Kidney capillary endothelial cell (primary cell): ENCODE data around the gene KIF26B.
"Not testable (repeated sequence)": the region's sequence is repeated elsewhere in the genome, so short reads cannot be mapped to it uniquely, and the experiment has no call there.

Source experiments
- DNase-seq: peaks from one replicate; pipeline ENCODE4 v3.0.0-alpha.2; 2018; ENCODE audit warnings: low spot score

KIF26B gene

DNA sequence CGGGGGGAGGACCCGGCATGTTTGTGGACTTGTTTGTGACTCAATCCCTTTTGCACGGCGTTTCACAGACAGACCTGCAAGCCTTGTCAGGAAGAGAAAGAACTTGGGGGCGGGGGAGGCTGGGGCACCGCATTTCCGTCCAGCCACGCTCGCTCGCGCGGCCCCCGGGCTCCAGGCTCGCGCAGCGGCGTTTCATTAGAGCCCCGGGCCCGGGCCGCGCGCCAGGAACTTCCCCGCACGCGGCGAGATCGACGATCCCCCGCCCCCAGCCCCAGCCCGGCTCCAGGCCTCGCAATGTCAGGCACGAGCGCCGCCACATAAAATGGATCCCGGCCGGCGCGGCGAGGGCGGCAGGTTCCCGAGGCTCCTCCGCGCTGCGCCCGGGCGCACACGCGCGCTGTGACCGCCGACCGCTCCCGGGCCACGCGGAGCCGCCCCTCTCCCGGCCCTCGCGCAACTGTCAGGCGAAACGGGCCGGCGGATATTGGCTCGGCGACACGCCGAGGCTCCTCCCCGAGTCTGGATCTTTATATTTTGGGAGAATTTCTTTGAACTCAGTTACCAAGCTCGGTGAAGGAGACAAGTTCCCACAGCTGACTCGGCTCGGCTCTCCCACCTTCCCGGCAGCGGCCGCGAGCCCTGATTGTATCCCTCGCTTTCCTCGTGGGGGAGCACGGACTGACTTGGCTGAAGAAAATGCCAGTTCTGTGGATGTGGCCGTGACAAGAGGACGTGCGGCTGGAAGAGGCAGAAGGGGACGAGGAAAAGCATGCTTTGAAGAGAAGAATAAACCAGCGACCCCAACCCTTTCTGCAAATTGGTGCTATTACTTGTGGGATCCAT, at the start of gene KIF26B:
Gene KIF26B, plus strand, starts transcription at position 557 of the 843 bp plus-strand sequence. CDS start 440 bp downstream, outside the sequence.
- peak; percentile 44 for DNase-seq

DNA sequence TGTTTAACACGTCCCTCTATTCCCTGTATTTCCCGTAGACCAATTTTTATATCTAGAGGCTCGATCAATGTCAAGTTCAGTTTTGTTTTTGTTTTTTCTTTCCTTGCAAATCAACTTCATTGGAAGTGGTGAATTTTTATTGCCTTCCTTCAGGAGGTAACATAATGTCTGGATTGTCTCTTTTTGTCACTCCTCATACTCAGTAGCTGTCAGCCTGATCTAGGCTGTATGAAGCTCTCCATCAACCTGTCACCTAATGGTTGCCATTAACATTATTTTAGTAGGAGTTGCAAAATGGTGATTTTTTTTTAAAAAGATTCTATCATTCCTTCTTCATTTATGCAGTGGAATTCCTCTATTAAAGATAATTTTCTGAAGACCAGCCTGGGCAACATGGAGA, 49.7 kb upstream of the KIF26B start:
- DNase-seq = no peak

DNA sequence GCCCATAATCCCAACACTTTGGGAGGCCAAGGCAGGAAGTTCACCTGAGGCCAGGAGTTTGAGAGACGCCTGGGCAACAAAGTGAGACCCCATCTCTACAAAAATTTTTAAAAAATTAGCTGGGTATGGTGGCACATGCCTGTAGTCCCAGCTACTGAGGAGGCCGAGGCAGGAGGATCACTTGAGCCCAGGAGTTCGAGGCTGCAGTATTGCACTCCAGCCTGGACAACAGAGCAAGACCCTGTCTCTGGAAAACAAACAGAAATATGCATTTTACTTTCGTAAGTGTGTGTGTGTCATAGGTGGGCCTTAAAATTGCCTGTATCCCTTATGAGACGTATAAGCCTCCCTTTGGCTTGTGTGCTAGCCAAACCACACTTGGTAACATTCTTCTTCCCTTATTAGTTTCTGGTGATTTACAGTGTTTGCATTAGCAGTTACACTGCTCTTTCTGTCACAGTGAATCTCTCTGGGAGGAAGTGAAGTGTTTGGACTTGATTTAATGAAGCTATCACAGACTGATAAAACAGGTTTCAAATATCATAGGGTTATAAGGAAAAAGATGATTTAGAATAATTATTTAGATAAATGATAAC, 48.9 kb upstream of the KIF26B start:
- DNase-seq = no peak

DNA sequence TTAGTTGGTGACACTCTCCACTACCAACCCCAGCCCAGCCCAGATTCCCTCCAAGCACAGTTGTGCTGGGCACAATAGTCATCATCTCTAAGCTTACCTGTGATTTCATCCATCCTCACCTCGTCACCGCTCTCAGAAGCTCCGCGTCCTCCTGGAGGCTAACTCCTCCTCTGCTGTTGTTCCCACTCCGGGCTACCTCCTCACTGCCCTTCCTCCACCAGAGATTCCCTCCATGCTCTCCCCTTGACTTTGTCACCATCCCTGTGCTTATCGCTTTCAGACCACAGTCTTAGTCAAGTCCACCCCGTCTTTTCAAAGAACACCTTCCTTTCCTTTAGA, 47.0 kb upstream of the KIF26B start:
- DNase-seq = no peak

DNA sequence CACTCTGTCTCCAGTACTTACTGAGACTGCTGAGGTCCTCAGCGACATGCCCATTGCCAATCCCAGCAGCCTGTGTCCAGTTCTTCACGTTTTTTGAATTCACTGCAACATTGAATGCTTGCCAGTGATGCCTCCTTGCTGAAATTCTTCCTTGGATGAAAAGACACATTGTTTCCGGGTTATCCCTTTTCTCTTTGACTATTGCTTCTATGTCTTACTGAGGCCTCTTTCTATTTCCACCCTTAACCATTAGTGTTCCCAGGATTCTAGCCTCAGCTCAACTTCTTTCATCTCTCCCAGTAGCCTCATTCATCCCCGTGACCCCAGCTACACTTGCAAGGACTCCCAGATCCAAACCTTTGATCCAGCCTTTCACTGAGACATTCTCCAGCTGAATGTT, 46.5 kb upstream of the KIF26B start:
- DNase-seq = no peak

DNA sequence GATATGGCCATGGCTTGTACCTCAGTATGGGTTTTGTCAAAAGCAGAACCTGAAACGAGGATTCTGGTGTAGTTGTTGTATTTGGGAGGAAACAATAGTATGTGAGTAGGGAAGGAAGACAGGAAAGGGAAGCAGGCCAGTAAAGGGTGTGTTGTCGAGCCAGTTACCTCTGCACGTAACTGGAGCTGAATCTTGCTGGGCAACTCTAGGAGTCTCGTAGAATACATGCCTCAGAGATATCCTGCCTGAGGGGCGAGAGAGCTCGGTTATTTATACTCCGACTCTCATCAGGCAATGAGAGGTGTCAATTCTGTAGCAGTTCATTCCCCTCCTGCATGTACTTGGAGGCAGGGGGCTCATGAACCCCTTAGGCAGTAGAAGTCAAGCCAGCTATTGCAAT, 45.9 kb upstream of the KIF26B start:
- no peak for DNase-seq

DNA sequence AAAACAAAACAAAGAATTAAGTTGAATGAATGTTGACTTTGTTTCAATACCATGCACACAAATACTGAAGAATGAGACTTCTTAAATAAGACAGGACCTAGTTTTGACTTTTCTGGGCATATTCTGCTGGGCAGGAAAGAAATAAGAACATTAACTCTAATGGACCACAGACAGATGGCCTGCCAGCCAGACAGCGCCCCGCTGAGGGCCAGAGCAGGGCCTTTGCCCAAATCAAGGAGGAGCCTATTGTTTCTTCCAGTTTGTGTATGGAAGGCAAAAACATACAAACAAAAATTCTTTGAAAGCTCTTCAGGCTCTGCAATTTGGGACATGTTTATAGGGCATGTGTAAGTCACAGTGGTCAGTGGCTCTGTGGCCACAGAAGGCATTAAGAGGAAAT, 44.4 kb upstream of the KIF26B start:
- no peak for DNase-seq

DNA sequence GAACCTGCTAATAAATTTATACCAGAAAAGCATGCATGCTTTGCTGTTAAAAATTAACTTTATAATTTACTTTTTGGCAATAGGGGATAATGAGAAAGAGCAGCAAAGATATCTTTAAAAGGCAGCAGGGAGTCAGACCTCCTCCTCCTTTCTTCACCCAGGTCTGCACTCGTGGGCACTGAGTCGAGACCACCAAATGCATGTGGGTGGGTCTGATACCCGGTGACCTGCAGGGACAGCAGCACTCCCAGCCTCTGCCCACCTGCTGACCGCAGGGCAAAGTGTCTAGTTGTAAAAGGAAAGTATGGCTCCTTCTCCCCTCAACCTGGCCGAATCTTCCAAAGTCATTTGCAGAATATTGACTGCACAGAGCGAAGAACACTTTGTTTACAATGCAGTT, 43.7 kb upstream of the KIF26B start:
- no peak for DNase-seq

DNA sequence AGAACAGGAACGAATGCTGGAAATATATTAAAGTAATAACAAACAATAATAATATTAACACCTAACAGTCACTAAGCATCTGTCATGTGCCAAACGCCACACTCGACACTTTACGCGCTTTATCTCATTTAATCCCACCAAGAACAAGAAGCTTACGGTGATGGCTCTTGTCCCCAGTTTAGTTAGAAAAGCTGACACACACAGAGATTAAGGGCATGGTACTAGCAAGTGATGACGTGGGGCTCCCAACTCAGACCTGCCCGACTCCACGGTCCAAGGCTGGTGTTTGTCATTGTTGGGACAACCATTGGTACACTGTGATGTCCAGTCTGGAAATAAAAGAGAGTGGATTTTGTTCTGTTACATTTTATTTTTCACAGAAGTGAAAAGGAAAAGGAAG, 41.1 kb upstream of the KIF26B start:
- peak; percentile 15 for DNase-seq

DNA sequence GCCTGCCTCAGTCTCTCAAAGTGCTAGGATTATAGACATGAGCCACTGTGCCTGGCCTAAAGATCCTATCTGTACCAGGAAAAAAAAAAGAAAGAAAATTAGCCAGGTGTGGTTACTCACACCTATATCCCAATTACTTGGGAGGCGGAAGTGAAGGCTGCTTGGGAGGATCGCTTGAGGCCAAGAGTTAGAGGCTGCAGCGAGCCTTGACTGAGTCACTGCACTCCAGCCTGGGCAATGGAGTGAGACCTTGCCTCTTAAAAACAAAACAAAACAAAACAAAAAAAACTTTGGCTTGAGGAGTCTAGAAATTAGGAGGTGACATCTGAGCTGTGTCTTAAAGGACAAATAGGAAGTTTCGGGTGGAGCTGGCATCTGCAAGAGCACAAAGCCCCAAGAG, 38.7 kb upstream of the KIF26B start:
- DNase-seq = no peak

DNA sequence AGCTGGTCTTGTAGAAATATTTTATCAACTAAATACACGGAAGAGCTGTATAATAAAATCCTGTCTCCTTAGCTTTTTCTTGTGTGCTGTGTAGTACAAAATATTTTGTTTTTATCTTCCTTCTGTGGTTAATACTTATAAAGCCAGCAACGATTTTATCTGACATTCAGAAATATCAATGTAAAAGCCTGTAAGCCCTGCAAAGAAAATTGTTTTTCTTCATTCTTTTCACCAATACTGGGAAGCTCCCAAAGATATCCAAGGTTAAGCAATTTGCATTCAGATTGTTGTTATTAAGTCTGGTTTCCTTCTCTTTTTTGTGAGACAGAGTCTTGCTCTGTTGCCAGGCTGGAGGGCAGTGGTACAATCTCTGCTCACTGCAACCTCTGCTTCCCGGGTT, 38.0 kb upstream of the KIF26B start:
- no peak for DNase-seq

DNA sequence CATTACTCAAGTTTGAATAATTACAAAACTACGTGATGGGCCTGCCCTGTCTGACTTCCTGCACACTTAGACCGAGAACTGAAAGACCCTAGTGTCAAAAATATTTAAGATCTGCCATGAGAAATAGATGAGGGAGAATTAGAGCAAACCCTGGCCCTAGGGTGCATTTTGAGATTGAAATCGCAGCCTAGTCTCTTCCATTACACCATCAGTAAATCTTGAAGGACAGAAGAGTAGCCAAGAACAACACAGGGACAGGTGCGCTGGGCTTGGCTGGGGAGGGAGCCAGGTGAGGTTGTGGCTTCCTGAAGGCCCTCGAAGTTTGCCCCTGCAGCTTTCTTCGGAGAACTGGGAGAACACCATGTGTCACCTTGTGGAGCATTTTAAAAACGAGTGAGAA, 36.7 kb upstream of the KIF26B start:
- no peak for DNase-seq

DNA sequence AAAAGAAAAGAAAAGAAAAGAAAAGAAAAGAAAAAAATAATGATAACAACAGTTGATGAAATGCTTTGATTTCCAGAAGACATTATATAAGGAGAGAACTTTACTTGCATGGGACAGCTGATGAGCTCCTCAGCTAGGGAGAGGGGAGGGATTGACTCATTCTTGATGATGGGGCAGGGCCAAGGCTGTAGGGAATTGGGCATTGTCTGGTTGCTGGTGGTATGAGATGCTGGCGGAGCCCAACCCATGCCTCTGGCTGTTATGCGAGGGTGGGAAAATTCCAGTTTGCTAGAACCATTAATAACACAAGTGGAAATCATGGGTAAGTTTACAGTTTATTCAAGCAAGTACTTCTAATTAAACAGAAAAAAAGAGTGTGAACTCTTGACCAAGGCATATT, 36.0 kb upstream of the KIF26B start:
- DNase-seq = no peak

DNA sequence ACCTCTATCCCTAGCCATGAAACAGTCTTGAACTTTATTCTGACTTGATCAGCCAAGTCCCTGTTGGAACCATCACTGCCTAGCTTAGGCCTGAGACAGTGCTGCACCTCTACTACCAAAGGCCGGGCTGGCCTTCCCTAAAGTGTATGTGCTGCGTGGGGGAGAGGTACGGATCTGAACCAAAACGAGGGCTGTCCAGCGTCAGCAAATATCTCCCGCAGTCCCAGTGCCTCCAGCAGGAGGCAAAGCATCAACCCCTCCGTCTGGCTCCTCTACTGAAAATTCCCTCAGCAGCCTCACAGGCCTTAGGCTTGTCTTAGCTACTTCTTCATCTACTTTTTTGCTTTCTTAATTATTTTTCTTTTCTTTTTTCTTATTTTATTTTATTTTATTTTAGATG, 33.3 kb upstream of the KIF26B start:
- DNase-seq = no peak

DNA sequence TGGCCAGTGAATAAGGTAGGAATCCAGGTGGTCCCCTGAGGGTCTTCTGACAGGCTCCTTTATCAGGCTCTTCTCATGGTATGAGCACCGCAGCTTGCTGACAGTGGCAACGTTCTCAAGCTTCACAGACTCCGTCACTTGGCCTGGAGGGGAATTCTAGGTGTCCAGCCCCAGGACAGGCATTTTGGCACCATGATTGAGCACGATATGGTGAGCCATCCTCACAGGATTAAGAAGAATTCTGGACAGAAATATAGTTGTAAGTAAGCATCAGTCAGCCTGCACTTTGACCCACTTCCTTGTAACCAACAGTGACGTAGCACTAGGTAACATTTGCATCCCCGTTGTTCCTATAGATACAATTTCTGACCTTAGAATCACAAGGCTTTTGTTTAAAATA, 30.5 kb upstream of the KIF26B start:
- DNase-seq = no peak

DNA sequence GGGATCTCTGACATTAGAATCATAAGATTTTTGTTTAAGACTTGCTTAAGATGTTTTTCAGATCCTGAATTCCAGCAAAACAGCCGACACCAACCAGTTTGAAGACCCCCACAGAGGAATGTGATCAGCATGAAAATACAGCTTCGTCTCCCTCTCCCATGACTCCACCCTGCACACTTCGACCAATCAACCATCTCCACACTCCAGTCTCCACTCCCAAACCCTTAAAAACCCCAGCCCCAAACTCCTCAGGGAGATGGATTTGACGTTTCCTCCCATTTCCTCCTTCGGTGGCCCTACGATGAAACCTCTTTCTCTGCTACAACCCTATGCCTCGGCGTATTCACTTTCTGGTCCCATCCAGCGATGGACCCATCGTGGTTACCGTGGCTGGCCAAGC, 30.1 kb upstream of the KIF26B start:
- DNase-seq = no peak

DNA sequence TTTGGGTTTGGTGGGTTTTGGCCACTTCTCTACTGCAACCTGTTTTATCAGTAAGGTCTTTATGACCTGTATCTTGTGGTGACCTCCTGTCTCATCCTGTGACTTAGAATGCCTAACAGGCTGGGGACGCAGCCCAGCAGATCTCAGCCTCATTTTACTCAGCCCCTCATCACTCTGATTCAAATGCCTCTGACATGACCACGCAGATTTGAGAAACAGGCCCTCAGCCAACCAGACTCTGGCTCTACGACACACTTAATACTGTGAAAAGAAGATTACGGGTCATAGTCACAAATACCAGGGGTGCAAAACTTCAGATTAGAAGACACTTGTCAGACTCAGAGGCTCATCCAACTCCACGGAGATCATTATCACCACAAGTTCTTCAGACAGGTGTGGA, 28.3 kb upstream of the KIF26B start:
- no peak for DNase-seq

DNA sequence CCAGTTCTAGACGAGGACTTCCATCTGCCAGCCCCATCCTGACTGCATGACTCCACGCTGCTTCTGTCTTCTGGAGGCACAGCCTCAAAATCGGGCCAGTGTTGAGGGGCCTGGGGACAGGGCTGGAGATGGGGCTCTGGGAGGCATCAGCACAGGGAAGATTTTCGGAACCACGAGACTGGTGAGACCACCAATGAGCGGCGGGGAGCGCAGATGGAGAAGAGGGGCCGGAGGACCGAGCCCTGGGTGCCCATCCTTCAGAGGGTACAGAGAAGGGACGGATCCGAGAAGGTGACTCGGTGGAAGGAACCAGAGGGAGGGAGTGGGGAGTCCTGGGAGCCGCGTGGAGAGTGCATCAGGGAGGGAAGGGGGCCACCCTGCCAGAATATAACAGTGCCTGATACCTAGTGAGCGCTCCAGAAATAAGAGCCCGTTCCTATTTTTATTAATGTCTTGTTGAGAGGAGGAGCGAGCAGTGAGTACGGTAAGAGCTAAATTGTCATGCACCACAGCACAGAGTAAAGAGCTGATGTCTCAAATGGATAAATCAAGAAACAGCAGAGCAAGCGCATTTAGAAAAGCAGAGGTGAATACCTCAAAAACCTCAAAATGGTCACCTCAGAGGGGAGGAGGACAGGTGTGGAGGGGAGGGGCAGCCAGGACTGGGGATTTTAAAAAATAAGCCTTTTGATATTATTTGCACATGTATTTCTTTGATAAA, 26.2 kb upstream of the KIF26B start:
- no peak for DNase-seq

DNA sequence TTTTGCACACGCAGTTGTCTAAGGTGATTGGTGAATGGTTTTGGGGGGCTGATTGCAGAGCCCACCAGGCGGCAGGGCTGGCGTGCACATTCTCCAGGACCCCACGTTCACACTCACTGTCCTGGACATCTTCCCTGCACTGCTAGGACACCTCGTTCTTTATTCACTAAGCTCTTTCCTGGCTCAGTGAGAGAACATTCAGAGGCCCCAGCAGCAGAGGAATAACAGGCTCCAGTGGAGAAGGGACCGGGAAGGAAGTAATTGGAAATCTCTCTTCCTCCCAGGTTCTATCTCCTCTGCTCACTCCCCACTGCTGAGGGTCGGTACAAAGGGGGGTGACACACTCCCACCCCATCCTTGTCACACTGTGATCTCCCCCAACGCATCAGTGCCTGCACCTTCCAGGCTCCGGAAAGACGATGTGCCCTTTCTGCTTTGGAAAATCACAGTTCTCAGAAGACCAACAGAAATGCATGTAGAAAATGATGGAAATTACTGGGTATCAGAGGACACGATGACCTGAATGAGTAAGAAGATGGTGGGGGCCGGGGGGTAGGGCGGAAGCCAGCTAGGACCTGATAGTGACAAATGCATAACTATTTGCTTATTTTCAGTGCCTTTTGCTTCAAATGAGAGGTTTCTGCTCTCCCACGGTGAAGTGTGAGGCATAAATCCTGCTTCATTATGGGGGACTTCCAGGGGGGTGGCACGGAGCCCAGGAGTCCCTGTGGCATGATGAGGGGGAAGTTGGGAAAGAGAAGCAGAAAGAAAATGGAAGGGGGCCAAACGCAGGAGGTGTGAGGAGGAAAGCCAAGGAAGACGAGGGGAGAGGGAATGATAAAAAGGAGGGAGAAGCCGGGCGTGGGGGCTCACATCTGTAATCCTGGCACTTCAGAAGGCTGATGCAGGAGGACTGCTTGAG, 25.2 kb upstream of the KIF26B start:
- DNase-seq = no peak

DNA sequence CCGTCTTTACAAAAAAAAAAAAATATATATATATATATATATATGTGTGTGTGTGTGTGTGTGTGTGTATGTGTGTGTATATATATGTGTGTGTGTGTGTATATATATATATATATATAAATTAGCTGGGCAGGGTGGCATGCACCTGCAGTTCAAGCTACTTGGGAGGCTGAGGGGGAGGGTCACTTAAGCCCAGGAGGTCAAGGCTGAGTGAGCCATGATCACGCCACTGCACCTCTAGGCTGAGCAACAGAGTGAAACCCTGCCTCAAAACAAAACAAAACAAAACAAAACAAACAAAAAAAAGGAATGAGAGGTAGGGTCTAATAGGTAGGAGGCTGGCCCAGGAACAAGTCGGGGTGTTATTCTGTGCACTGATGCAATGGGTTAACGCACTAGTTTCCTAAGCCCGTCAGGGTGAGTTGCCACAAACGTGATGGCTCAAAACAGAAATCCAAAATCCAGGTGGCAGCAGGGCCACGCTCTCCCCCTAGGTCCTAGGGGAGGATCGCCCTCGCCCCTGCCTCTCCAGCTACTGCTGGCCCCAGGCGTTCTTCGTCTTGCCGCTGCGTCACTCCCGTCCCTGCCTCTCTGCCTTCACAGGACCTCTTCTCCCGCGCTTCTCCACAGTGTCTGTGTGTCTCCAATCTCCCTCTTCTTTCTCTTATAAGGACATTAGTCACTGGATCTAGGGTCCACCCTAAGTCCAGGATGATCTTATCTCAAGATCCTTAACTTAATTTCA, 24.3 kb upstream of the KIF26B start:
- DNase-seq = not testable (repeated sequence)

DNA sequence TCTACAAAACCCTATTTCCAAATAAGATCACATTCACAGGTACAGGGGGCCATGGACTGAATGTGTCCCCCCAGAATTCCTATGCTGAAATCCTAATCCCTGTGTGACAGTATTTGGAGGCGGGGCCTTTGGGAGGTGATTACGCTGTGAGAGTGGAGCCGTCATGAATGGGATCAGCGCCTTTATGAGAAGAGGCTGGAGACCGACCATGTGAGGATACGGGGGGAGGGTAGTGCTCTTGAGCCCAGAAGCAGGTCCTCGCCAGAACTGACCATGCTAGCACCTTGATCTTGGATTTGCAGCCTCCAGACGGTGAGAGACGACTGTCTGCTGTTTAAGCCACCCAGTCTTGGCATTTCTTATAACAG, 23.8 kb upstream of the KIF26B start:
- no peak for DNase-seq

DNA sequence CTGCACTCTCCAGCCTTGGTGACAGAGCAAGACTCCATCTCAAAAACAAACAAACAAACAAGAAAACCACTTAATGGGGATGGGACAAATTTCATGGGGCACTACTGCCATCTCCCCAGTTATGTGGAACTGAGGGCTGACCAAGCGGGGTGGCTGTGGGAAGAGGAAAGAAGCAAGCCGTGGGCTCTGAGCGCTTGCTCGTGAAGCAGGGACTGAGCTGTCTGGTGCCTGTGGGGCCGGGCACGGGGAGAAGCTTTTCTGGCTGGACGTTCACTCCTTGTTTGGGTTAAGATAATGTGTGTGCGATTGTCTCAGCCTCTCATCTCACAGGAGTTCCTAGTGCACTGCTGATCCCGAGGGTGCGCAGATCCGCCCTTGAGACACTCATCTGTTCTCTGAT, 22.0 kb upstream of the KIF26B start:
- no peak for DNase-seq
